Testis (tissue), 3 donors: ENCODE data around the gene ERGIC3. TPM values are rescaled to one million over a fixed set of nuclear protein-coding genes. Genes with fewer than 3 reads are reported as not detected.
"Not testable (repeated sequence)": the region's sequence is repeated elsewhere in the genome, so short reads cannot be mapped to it uniquely, and the experiment has no call there.

Source experiments
- DNase-seq: peaks from one replicate; pipeline ENCODE4 v3.0.0-alpha.2; 2019
- H3K27ac ChIP-seq, 2 donors: fragments of 200-600 bp; sonication (generic); one replicate each; pipeline ENCODE4 v1.5.1; 2019
- H3K27me3 ChIP-seq: fragments of 200-600 bp; sonication (generic); one replicate; pipeline ENCODE4 v1.5.1; 2019
- H3K36me3 ChIP-seq: fragments of 200-600 bp; sonication (generic); one replicate; pipeline ENCODE4 v1.5.1; 2017; ENCODE audit warnings: low read depth; ENCODE audit errors: missing control alignments
- H3K4me1 ChIP-seq: fragments of 200-600 bp; sonication (generic); one replicate; pipeline ENCODE4 v1.5.1; 2019
- H3K4me3 ChIP-seq, 2 donors: fragments of 200-600 bp; sonication (generic); one replicate each; pipeline ENCODE4 v1.5.1; 2017 to 2019
- H3K9me3 ChIP-seq: fragments of 200-600 bp; sonication (generic); one replicate; pipeline ENCODE4 v1.5.1; 2017
- POLR2A ChIP-seq: fragments of 450-650 bp; IDR thresholded peaks from one replicate; pipeline ENCODE4 v1.6.1; 2017; ENCODE audit warnings: antibody characterized with exemption, mild to moderate bottlenecking, moderate library complexity
- WGBS, 2 donors: methylation state at CpG; one replicate each; pipeline ENCODE4 v1.1.5; 2018; 5-methylcytosine and 5-hydroxymethylcytosine counted together
- intact Hi-C: fragments of 100-400 bp; cut with DNase I; formaldehyde crosslinking; loops from one replicate; pipeline ENCODE4 v1.15.1; 2023; ENCODE audit warnings: low total_unique reads
- polyA plus RNA-seq: library from polyadenylated mRNA; stranded (reverse); fragments of 350-450 nt; fragmentation: Illumina TruSeq; extraction: RNeasy Lipid Tissue Mini Kit (QIAGEN cat#74804); gene quantifications from one replicate; pipeline ENCODE4 v1.2.3, GENCODE V29; 2014; ENCODE audit warnings: low read depth, low replicate concordance; ENCODE audit not compliant: insufficient read depth
- total RNA-seq, 2 donors: library from RNA; depleted of rRNA; stranded (reverse); fragments of >200 nt; gene quantifications; one replicate each; pipeline ENCODE4 v1.2.3, GENCODE V29; 2016
- TF ChIP-seq, protein P1 (sequence below), 3 experiments: fragments of 450-650 bp in 2 of 3; fragments of 200-600 bp in 1 of 3; sonication (generic) in 1 of 3; IDR thresholded peaks; one replicate each; pipeline ENCODE4 v1.5.1; 2016 to 2019; ENCODE audit warnings: antibody characterized with exemption in 3 of 3, mild to moderate bottlenecking in 2 of 3, moderate library complexity in 1 of 3

The ERGIC3 gene
- total and polyA plus RNA-seq, 3 donors from 2014 or later, result 337 to 493 (median 338) TPM

- no peak for DNase-seq
- Histone ChIP-seq H3K27ac (no peak overlapping the region), H3K27me3 (no peaks in the 10 kb centered on the region), H3K36me3 (no peaks in the 10 kb centered on the region), H3K9me3 (no peaks in the 10 kb centered on the region), H3K4me1 (no peaks in the 10 kb centered on the region), H3K4me3 (no peak overlapping the region)
- 80 to 83% methylated on average over 3 of the region's 3 CpGs for WGBS, 2 donors
- TF ChIP-seq, protein P1, sequence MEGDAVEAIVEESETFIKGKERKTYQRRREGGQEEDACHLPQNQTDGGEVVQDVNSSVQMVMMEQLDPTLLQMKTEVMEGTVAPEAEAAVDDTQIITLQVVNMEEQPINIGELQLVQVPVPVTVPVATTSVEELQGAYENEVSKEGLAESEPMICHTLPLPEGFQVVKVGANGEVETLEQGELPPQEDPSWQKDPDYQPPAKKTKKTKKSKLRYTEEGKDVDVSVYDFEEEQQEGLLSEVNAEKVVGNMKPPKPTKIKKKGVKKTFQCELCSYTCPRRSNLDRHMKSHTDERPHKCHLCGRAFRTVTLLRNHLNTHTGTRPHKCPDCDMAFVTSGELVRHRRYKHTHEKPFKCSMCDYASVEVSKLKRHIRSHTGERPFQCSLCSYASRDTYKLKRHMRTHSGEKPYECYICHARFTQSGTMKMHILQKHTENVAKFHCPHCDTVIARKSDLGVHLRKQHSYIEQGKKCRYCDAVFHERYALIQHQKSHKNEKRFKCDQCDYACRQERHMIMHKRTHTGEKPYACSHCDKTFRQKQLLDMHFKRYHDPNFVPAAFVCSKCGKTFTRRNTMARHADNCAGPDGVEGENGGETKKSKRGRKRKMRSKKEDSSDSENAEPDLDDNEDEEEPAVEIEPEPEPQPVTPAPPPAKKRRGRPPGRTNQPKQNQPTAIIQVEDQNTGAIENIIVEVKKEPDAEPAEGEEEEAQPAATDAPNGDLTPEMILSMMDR (IDR thresholded peaks at IDR 0.05), result no peak
- TF ChIP-seq POLR2A, result no peak
- intact Hi-C loops, result no loop called here
Measured at GRCh38 chr20:35515949-35516645, 25.8 kb upstream of the ERGIC3 start.

GRCh38 chr20:35517125-35517524 lies 24.8 kb upstream of the ERGIC3 start:
- 57 to 100% methylated on average over 1 of the region's 1 CpG for WGBS, 2 donors
- Histone ChIP-seq H3K9me3 (no peaks in the 10 kb centered on the region), H3K4me1 (no peaks in the 10 kb centered on the region), H3K36me3 (no peaks in the 10 kb centered on the region), H3K4me3 (no peak overlapping the region), H3K27me3 (no peaks in the 10 kb centered on the region), H3K27ac (no peak overlapping the region)
- no peak for TF ChIP-seq POLR2A
- TF ChIP-seq, protein P1 (IDR thresholded peaks at IDR 0.05), result no peak
- no peak for DNase-seq
- intact Hi-C loops, result no loop called here

- H3K4me1 ChIP-seq, H3K36me3 ChIP-seq, H3K4me3 ChIP-seq, DNase-seq, H3K27me3 ChIP-seq, H3K27ac ChIP-seq, intact Hi-C loops, H3K9me3 ChIP-seq: not testable (repeated sequence)
- 75 to 92% methylated on average over 5 of the region's 5 CpGs for WGBS, 2 donors
Measured at GRCh38 chr20:35517767-35518166, 24.1 kb upstream of the ERGIC3 start.

GRCh38 chr20:35518955-35519354 lies 22.9 kb upstream of the ERGIC3 start:
- Histone ChIP-seq H3K27ac (no peak overlapping the region), H3K4me1 (no peaks in the 10 kb centered on the region), H3K9me3 (no peaks in the 10 kb centered on the region), H3K4me3 (no peak overlapping the region), H3K27me3 (no peaks in the 10 kb centered on the region), H3K36me3 (no peaks in the 10 kb centered on the region)
- WGBS, 2 donors, result 88 to 90% methylated on average over 9 of the region's 9 CpGs
- intact Hi-C loops, result no loop called here
- no peak for DNase-seq
- TF ChIP-seq, protein P1 (IDR thresholded peaks at IDR 0.05), result no peak
- no peak for TF ChIP-seq POLR2A

- Histone ChIP-seq H3K4me1 (no peaks in the 10 kb centered on the region), H3K4me3 (no peak overlapping the region), H3K9me3 (no peaks in the 10 kb centered on the region), H3K27ac (no peak overlapping the region), H3K27me3 (no peaks in the 10 kb centered on the region), H3K36me3 (no peaks in the 10 kb centered on the region)
- no peak for DNase-seq
- 78 to 81% methylated on average over 6 of the region's 6 CpGs for WGBS, 2 donors
- intact Hi-C loops, result no loop called here
- TF ChIP-seq, protein P1 (IDR thresholded peaks at IDR 0.05), result peak in 2 of 3 experiments; percentile 24 to 43
- TF ChIP-seq POLR2A, result no peak
Measured at GRCh38 chr20:35523298-35523888, 18.5 kb upstream of the ERGIC3 start.
